Sigmoid colon (tissue), 7 donors: ENCODE data around the gene ZFYVE1. TPM values are rescaled to one million over a fixed set of nuclear protein-coding genes. Genes with fewer than 3 reads are reported as not detected.
"Not testable (repeated sequence)": the region's sequence is repeated elsewhere in the genome, so short reads cannot be mapped to it uniquely, and the experiment has no call there.

Experiments used
- DNase-seq: peaks from one replicate; pipeline ENCODE4 v3.0.0-alpha.2; 2019
- H3K27ac ChIP-seq, 4 donors: fragments of 200-600 bp; sonication (generic); one replicate each; pipeline ENCODE4 v1.5.1; 2016 to 2019; ENCODE audit warnings: mild to moderate bottlenecking in 1 of 4
- H3K27me3 ChIP-seq, 3 donors: fragments of 200-600 bp; sonication (generic); one replicate each; pipeline ENCODE4 v1.5.1; 2019; ENCODE audit warnings: mild to moderate bottlenecking in 1 of 3
- H3K36me3 ChIP-seq, 4 donors: fragments of 200-600 bp; sonication (generic); one replicate each; pipeline ENCODE4 v1.5.1; 2016 to 2019
- H3K4me1 ChIP-seq, 4 donors: fragments of 200-600 bp; sonication (generic); one replicate each; pipeline ENCODE4 v1.5.1; 2017 to 2019
- H3K4me3 ChIP-seq, 4 donors: fragments of 200-600 bp; sonication (generic); one replicate each; pipeline ENCODE4 v1.5.1; 2017 to 2019; ENCODE audit warnings: mild to moderate bottlenecking in 2 of 4, moderate library complexity in 1 of 4
- H3K9me3 ChIP-seq, 4 donors: fragments of 200-600 bp in 3 of 4; sonication (generic) in 3 of 4; one replicate each; pipeline versions ENCODE4 v1.5.1 to v1.6.1; 2013 to 2019
- EP300 ChIP-seq, 4 donors: sonication (generic); formaldehyde crosslinking; IDR thresholded peaks; one replicate each; pipeline ENCODE4 v1.6.1; 2017; ENCODE audit warnings: antibody characterized with exemption in 4 of 4
- POLR2A ChIP-seq, 2 donors: fragments of 450-650 bp; IDR thresholded peaks; one replicate each; pipeline ENCODE4 v1.6.1; 2016; ENCODE audit warnings: antibody characterized with exemption in 2 of 2, mild to moderate bottlenecking in 2 of 2, moderate library complexity in 2 of 2
- POLR2AphosphoS5 ChIP-seq, 4 donors: sonication (generic); formaldehyde crosslinking; IDR thresholded peaks; one replicate each; pipeline ENCODE4 v1.6.1; 2017; ENCODE audit warnings: antibody characterized with exemption in 4 of 4
- WGBS, 2 donors: extraction: QIAGEN DNeasy Blood & Tissue Kit; methylation state at CpG; one replicate each; pipeline ENCODE4 v1.1.7; 2013; 5-methylcytosine and 5-hydroxymethylcytosine counted together
- intact Hi-C: fragments of 100-400 bp; cut with DNase I; formaldehyde crosslinking; loops from one replicate; pipeline ENCODE4 v1.15.1; 2023
- polyA plus RNA-seq, 3 donors: library from polyadenylated mRNA; stranded (reverse); fragments of 200-250 nt; gene quantifications; one replicate each; pipeline ENCODE4 v1.2.3, GENCODE V29; 2013
- total RNA-seq, 4 donors: library from RNA; depleted of rRNA; stranded (reverse); fragments of >200 nt; gene quantifications; one replicate each; pipeline ENCODE4 v1.1.0, GENCODE V29; 2016
- TF ChIP-seq, protein P1 (sequence below), 4 experiments: fragments of 450-650 bp in 3 of 4; fragments of 200-600 bp in 1 of 4; IDR thresholded peaks; one replicate each; pipeline ENCODE4 v1.5.1; 2016 to 2019; ENCODE audit warnings: antibody characterized with exemption in 4 of 4, mild to moderate bottlenecking in 3 of 4, moderate library complexity in 2 of 4
- donor health status: healthy with polysubstance abuse.
- donor health status: Bipolar disorder and iron deficiency.
- donor health status: healthy.

Gene ZFYVE1
- total and polyA plus RNA-seq, 7 donors = 6.6 to 27.7 (median 15.5) TPM

DNA sequence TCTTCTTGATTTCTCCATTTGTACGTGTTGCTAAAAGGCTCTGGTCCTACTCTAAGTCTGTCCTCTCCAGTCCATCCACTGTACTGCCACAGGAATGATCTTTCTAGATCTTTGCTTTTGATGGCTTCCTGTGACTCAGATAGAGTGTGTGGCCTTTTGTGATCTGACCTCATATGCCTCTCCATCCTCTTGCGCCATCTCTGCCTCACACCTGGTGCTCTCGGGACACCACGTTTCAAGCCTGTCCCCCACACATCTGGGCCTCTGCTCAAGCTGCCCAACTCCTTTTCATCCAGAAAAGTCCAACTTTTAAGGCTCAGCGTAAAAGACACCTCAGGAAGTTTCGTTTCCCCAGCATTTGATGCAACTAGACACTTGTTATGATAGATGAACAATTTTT, 61.7 kb downstream of the ZFYVE1 start:
- Histone ChIP-seq H3K4me1 (no peaks in the 10 kb centered on the region), H3K4me3 (no peak overlapping the region), H3K27ac (no peak overlapping the region), H3K27me3 (no peaks in the 10 kb centered on the region), H3K36me3 (peaks cover 0 to 27% (median 10%) of the 10 kb centered on the region in 4 donors), H3K9me3 (no peaks in the 10 kb centered on the region)
- no peak for DNase-seq
- no peak for TF ChIP-seq EP300 (IDR thresholded peaks at IDR 0.05)
- TF ChIP-seq POLR2A (IDR thresholded peaks at IDR 0.05) = no peak
- no peak for TF ChIP-seq POLR2AphosphoS5 (IDR thresholded peaks at IDR 0.05)
- TF ChIP-seq, protein P1, sequence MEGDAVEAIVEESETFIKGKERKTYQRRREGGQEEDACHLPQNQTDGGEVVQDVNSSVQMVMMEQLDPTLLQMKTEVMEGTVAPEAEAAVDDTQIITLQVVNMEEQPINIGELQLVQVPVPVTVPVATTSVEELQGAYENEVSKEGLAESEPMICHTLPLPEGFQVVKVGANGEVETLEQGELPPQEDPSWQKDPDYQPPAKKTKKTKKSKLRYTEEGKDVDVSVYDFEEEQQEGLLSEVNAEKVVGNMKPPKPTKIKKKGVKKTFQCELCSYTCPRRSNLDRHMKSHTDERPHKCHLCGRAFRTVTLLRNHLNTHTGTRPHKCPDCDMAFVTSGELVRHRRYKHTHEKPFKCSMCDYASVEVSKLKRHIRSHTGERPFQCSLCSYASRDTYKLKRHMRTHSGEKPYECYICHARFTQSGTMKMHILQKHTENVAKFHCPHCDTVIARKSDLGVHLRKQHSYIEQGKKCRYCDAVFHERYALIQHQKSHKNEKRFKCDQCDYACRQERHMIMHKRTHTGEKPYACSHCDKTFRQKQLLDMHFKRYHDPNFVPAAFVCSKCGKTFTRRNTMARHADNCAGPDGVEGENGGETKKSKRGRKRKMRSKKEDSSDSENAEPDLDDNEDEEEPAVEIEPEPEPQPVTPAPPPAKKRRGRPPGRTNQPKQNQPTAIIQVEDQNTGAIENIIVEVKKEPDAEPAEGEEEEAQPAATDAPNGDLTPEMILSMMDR (IDR thresholded peaks at IDR 0.05) = no peak
- WGBS, 2 donors = 88 to 91% methylated on average over 6 of the region's 6 CpGs
- intact Hi-C loops = no loop called here

DNA sequence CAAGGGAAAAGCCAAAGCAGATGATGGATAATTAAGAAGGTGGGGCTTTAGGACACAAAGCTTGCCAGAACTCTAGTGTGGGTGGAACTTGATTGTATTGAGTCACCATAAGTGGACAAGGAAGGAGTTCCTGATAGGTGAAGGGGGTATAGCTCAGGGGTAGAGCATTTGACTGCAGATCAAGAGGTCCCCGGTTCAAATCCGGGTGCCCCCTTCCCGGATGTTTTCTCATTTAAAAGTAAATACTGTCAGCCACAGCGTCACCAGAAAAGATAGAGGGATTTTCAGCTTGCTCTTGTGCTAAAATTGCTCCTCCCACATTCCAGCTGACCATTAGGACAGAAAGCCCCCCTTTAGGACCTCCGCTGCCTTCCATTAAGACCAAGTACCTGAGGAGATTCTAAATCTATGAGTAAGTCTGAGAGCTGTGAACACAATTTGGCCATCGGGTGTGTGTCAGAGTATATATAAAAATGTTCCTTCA, 64.0 kb downstream of the ZFYVE1 start:
- Histone ChIP-seq H3K9me3 (no peaks in the 10 kb centered on the region), H3K27me3 (no peaks in the 10 kb centered on the region), H3K36me3 (peaks cover 0 to 27% (median 2%) of the 10 kb centered on the region in 4 donors), H3K27ac (no peak overlapping the region), H3K4me3 (no peak overlapping the region), H3K4me1 (no peaks in the 10 kb centered on the region)
- intact Hi-C loops = no loop called here
- DNase-seq = no peak
- 37 to 73% methylated on average over 6 of the region's 6 CpGs for WGBS, 2 donors
- TF ChIP-seq POLR2AphosphoS5 (IDR thresholded peaks at IDR 0.05) (no peak), EP300 (IDR thresholded peaks at IDR 0.05) (no peak), POLR2A (IDR thresholded peaks at IDR 0.05) (no peak)
- TF ChIP-seq, protein P1 (IDR thresholded peaks at IDR 0.05) = no peak

DNA sequence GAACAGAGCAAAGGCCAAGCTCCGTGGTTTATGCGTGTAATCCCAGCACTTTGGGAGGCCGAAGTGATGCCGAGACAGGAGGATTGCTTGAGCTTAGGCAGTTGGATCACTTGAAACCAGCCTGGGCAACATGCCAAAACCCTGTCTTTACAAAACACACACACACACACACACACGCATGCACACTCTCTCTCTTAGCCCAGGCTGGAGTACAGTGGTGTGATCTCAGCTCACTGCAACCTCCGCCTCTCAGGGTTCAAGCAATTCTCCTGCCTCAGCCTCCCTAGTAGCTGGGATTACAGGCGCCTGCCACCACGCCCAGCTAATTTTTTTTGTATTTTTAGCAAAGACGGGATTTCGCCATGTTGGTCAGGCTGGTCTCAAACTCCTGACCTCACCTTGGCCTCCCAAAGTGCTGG, 64.6 kb downstream of the ZFYVE1 start:
- H3K4me3 ChIP-seq, intact Hi-C loops, H3K9me3 ChIP-seq, H3K27me3 ChIP-seq, H3K4me1 ChIP-seq, DNase-seq, H3K27ac ChIP-seq: not testable (repeated sequence)
- peaks cover 0 to 33% (median 3%) of the 10 kb centered on the region in 4 donors for H3K36me3 ChIP-seq
- WGBS, 2 donors = 67 to 82% methylated on average over 10 of the region's 10 CpGs

DNA sequence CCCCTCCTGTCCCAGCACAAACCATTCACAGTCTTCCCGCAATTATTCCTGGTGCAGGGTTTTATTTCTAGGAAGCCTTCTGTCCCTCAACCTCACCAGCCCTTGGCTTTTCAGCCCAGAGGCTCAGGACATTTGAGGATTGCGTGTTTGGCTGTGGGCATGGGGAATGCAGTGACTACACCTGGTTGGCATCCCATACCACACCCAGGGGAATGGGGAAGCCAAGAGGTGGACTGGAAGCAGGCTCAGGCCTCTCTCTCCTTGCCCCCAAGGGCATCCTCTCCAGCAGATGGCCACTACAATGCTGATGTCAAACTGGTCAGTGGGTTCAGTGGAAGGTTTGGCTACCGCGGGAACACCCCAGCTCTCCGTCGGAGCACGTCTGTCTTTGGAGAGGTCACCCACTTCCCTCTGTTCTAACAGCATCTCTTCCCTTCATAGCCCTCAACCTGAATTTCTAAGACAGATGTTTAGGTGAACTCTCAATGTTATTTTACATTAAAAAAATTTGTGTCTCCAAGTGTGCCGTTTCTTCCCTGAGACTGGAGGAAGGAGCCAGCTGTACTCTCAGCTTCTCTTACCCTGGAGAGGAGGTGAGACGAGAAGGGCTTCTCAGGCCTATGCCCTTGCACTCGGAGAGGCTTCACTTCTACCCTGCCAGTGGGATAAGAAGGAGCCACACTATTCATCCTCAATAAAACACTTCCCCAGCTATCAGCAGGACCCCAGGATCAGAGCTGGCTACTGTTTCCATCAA, 65.1 kb downstream of the ZFYVE1 start:
- H3K4me3 ChIP-seq = no peak overlapping the region
- TF ChIP-seq, protein P1 (IDR thresholded peaks at IDR 0.05) = no peak
- TF ChIP-seq POLR2AphosphoS5 (IDR thresholded peaks at IDR 0.05) = no peak
- H3K9me3 ChIP-seq = no peaks in the 10 kb centered on the region
- intact Hi-C loops = no loop called here
- no peaks in the 10 kb centered on the region for H3K4me1 ChIP-seq
- no peak overlapping the region for H3K27ac ChIP-seq
- WGBS, 2 donors = 87% methylated on average over 10 of the region's 10 CpGs
- no peak for DNase-seq
- no peaks in the 10 kb centered on the region for H3K27me3 ChIP-seq
- H3K36me3 ChIP-seq = peaks cover 0 to 38% (median 6%) of the 10 kb centered on the region in 4 donors

DNA sequence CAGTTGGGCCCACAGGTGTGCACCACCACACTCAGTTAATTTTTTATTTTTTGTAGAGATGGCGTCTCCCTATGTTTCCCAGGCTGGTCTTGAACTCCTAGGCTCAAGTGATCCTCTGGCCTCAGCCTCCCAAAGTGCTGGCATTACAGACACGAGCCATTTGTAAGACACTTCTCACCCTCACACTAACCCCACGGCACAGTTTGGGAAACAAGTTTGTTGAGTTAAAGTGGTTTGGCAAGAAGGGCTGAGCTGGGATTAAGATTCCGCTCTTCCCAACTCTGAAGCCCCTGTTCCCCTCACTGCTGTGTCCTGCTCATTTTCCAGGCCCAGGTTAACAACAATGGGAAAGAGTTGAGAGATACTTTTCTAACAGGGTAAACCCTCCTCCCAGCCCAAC, 65.9 kb downstream of the ZFYVE1 start:
- H3K36me3 ChIP-seq = peaks cover 0 to 46% (median 7%) of the 10 kb centered on the region in 4 donors
- H3K4me1 ChIP-seq, H3K4me3 ChIP-seq, H3K27me3 ChIP-seq, H3K27ac ChIP-seq, intact Hi-C loops, H3K9me3 ChIP-seq, DNase-seq: not testable (repeated sequence)
- WGBS, 2 donors = 94 to 95% methylated on average over 4 of the region's 4 CpGs

DNA sequence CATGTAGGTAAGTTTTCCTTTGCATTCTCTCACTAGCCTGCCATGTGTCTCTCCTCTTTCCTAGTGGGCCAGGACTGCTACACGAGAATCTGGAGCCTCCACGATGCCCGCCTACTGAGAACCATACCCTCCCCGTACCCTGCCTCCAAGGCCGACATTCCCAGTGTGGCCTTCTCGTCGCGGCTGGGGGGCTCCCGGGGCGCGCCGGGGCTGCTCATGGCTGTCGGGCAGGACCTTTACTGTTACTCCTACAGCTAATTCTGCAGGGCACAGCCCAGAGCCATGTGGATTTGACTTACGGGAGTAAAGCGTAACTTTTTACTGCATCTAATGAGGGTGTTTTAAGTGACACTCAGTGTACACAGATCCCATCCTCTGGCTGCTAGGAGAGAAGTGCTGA, 68.4 kb downstream of the ZFYVE1 start:
- no peaks in the 10 kb centered on the region for H3K9me3 ChIP-seq
- intact Hi-C loops = no loop called here
- H3K4me3 ChIP-seq = no peak overlapping the region
- no peaks in the 10 kb centered on the region for H3K27me3 ChIP-seq
- no peak for DNase-seq
- H3K27ac ChIP-seq = no peak overlapping the region
- 96% methylated on average over 15 of the region's 15 CpGs for WGBS, 2 donors
- H3K36me3 ChIP-seq = peaks cover 0 to 61% (median 10%) of the 10 kb centered on the region in 4 donors
- no peak for TF ChIP-seq POLR2A (IDR thresholded peaks at IDR 0.05)
- no peak for TF ChIP-seq POLR2AphosphoS5 (IDR thresholded peaks at IDR 0.05)
- TF ChIP-seq, protein P1 (IDR thresholded peaks at IDR 0.05) = no peak
- no peak for TF ChIP-seq EP300 (IDR thresholded peaks at IDR 0.05)
- no peaks in the 10 kb centered on the region for H3K4me1 ChIP-seq
